HL-60 (cell line): ENCODE data around the gene KCNT2.

Source experiments
- DNase-seq, 2 experiments: peaks; one replicate each; pipeline ENCODE4 v3.0.0-alpha.2; 2010 to 2020; ENCODE audit warnings: low read depth in 1 of 2, low spot score in 1 of 2
- H3K27ac ChIP-seq: fragments of 250-450 bp; sonication (Bioruptor Pico); replicated peaks from 2 replicates; pipeline ENCODE4 v1.5.1; 2020; ENCODE audit warnings: mild to moderate bottlenecking, moderate library complexity
- H3K27me3 ChIP-seq: fragments of 250-450 bp; sonication (Bioruptor Pico); 2 replicates; pipeline ENCODE4 v1.5.1; 2021; ENCODE audit warnings: mild to moderate bottlenecking, moderate library complexity; ENCODE audit not compliant: insufficient read depth, poor library complexity, severe bottlenecking
- H3K4me3 ChIP-seq: replicated peaks from 2 replicates; pipeline ENCODE4 v1.5.1; 2011; ENCODE audit warnings: mild to moderate bottlenecking, control low read depth, low read length; ENCODE audit not compliant: insufficient read depth
- CTCF ChIP-seq: IDR thresholded peaks from one replicate; pipeline ENCODE4 v1.5.1; 2011; ENCODE audit warnings: low read length, control low read depth, inconsistent platforms; ENCODE audit not compliant: insufficient read depth
- GABPA ChIP-seq: IDR thresholded peaks from 2 replicates; pipeline ENCODE4 v1.6.1; 2012; ENCODE audit warnings: low read depth
- POLR2AphosphoS5 ChIP-seq: IDR thresholded peaks from 2 replicates; pipeline ENCODE4 v1.6.1; 2012; ENCODE audit warnings: low read depth
- REST ChIP-seq: IDR thresholded peaks from 2 replicates; pipeline ENCODE4 v1.6.1; 2012; ENCODE audit warnings: low read depth; ENCODE audit not compliant: insufficient replicate concordance
- SPI1 ChIP-seq: IDR thresholded peaks from 2 replicates; pipeline ENCODE4 v1.6.1; 2012; ENCODE audit warnings: low read depth, mild to moderate bottlenecking, borderline replicate concordance
- long read RNA-seq: library from polyadenylated mRNA; unstranded; transcript quantifications from one replicate; pipeline ENCODE4 v2.0.0, GENCODE V29; 2020

KCNT2 gene
- long read RNA-seq: 0 reads

- H3K4me3 ChIP-seq: no peak within 1 kb of the TSS
- DNase-seq: no peak
- H3K27ac ChIP-seq: no peak within 1 kb of the TSS
- H3K27me3 ChIP-seq: peaks cover 19% of the 10 kb centered on the region
- TF ChIP-seq POLR2AphosphoS5 (no peak), CTCF (no peak), REST (no peak), SPI1 (no peak), GABPA (no peak)
Measured at GRCh38 chr1:196608390-196609369, at the start of gene KCNT2. Gene KCNT2 (minus strand): TSS chr1:196608440. CDS start chr1:196608309, 131 bp downstream.

GRCh38 chr1:196655494-196655893, 47.3 kb upstream of the KCNT2 start:
- H3K4me3 ChIP-seq: no peak overlapping the region
- TF ChIP-seq CTCF: no peak
- no peak for TF ChIP-seq GABPA
- TF ChIP-seq POLR2AphosphoS5: no peak
- TF ChIP-seq REST: no peak
- TF ChIP-seq SPI1: no peak

GRCh38 chr1:196655071-196655470, 46.8 kb upstream of the KCNT2 start:
- Histone ChIP-seq H3K27ac (no peak overlapping the region), H3K27me3 (no peaks in the 10 kb centered on the region), H3K4me3 (no peak overlapping the region)
- TF ChIP-seq SPI1 (no peak), GABPA (no peak), REST (no peak)
- DNase-seq: no peak

More at GRCh38 chr1:196655494-196655893, 47.3 kb upstream of the KCNT2 start:
- no peak overlapping the region for H3K27ac ChIP-seq
- no peaks in the 10 kb centered on the region for H3K27me3 ChIP-seq
- no peak for DNase-seq
